Activated CD4-positive, alpha-beta T cell treated with anti-CD3 and anti-CD28 coated beads, Interleukin-2, Interleukin-4, amounts not matched to agents 100 ng/mL and 50 ng/mL, durations not matched to agents 16 hours and 8 hours (primary cell): ENCODE results near the gene PKP3.

ENCODE experiments used
- DNase-seq: peaks from one replicate; pipeline ENCODE4 v3.0.0-alpha.2; 2020; ENCODE audit warnings: low spot score

The PKP3 gene

DNA sequence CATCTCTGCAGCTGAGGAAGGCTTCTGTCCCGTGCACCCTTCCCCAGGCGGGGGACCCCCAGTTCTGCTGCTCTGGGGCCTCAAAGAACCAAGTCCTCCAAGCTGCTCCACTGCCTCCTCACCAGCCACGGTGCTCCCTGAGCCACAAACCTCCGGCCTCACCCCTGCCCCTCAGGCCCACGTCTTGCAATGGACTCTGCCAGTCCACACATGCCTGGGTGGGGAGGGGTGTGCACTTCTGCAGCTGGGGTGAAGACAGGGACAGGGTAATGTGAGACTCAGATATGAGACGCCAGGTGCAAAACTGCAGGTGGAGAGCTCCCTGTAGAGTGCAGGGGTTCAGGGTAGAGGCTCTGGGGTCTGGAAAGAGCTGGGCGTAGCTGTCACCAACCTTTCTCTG is 52.9 kb downstream of the PKP3 start:
- DNase-seq, result no peak

- DNase-seq, result peak; percentile 96
Observed at GRCh38 chr11:447923-448731, 54.1 kb downstream of the PKP3 start.

DNA sequence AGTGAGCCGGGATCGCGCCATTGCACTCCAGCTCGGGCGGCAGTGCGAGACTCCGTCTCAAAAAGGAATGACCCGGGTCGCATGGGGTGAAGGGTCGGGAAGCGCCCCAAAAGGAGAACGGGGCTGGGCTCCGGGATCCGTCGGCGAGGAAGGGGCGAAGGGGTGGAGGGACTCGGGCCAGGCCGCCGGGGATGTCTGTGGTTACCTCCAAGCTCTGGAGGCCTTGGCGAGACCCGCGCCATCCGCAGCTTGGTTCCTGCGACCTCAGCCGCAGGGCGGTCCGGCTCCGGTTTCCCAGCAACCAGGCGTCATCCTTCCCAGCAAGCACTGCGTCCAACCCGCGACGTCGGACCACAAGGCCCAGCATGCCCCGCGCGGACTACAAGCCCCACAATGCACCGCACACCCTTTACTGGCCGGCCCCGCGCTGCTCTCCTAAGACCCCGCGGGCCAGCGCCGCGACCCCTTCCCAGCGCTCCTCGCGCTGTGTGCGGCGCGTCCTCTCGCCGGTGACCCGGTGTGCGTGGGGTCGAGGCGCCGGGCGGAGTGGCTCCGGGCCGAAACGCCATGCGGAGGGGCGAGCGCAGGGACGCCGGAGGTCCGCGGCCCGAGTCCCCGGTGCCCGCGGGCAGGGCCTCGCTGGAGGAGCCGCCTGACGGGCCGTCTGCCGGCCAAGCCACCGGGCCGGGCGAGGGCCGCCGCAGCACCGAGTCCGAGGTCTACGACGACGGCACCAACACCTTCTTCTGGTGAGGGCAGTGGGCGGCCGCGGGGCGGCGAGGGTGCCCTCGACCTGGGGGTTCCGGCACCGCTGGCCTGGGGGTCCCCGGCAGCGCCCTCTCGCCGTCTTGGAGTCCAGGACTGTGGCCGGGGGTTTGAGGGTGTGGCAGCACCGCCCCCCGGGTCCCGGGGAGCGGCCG is 56.1 kb downstream of the PKP3 start, which contains the start of gene PTDSS2:
Gene PTDSS2 (plus strand): TSS at position 391 of the 920 bp plus-strand sequence. CDS start 177 bp downstream, at position 568.
- peak; percentile 96 for DNase-seq

GRCh38 chr11:450809-451451 is 56.9 kb downstream of the PKP3 start:
- peak; percentile 66 for DNase-seq

DNA sequence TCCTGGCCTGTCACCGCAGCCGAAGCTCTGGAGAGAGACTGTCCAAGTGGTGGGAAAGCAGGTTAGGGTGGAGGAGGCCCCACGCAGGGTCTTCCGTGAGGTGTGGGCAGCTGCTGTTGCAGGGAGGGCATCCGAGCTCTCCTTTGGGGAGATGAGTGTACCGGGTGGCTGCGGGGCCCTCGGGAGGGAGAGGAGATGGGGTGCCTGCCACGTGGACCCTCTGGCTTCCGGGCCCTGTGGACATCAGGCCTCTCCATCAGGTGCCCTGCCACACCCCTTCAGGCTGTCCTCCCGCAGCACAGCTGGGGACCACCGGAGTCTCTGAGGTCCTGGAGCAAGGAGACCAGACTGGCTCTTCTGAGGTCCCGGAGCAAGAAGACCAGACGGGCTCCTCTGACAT is 57.7 kb downstream of the PKP3 start:
- no peak for DNase-seq

DNA sequence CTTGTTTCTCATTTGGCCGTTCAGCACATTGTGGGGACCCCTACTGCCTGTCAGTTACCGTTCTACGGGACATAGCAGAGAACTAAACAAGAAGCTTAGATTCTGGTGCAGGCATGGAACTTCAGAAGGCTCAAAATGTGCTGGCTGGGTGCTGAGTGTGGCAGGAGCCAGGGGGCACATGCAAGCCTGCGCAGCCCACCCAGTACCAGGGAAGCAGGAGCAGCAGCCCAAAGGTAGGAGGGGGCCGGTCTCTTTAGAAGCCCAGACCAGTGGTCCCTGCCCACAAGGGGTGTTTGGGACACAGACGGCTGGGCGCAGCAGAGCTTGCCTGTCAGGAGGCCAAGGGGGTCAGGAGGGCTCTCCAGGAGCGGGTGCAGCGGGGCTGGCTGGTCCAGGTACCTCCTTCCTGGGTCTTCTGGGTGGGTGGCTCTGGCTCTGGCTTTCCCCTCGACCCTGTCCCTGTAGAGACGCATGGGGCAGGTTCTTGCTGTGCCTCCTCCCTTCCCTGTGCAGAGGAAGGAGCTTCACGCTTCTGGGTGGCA is 58.3 kb downstream of the PKP3 start:
- DNase-seq, result no peak

DNA sequence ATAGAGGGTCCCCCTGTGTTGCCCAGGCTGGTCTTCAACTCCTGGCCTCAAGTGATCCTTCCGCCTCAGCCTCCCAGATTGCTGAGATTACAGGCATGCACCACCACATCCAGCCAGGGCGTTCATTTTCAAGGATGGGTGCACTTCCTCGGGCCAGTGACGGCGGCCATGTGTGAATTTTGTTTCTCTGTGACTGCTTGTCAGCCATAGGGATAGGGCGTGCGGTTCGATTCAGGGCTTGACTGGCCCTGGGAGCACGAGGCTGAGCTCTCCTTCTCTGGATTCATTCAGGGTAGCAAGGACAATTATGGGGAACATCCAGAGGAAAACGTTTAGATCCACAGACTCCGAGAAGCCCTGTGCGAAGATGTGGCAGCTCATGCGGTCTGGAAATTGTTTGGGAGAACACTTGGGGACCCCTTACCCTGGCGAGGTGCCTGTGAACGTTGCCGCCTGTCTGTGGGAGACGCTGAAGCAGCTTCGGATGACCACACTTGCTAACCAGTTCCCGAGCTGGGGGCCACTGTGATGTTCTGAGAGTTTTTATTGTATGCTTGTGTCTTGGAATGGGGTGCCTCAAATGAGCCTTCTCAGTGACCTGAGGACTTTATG is 59.0 kb downstream of the PKP3 start:
- DNase-seq, result no peak

- no peak for DNase-seq
Observed at GRCh38 chr11:453564-453963, 59.6 kb downstream of the PKP3 start.

DNA sequence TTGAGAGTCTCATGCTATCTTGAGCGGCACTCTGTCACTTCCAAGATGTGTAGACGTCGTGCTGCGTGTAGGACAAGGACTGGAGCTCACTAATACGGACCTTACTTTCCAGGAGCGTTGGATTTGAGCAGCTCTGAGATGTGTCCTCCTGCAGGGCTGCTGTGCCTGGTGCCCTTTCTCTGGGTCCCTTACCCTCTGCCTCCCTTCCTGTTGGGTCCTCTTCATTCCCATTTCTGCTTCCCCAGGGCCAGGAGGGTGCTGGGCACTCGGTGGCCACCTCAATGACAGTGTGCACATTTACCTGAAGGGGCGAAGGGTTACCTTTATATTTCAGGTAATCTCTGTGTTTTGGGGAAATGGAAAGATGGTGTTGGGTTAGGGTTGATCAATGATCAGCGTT is 60.0 kb downstream of the PKP3 start:
- no peak for DNase-seq
